ENCODE measurements around the gene CTLA4. TPM values are rescaled to one million over a fixed set of nuclear protein-coding genes. Genes with fewer than 3 reads are reported as not detected.
"Not testable (repeated sequence)": the region's sequence is repeated elsewhere in the genome, so short reads cannot be mapped to it uniquely, and the experiment has no call there.

Gene CTLA4
- total RNA-seq, 3 donors from 2014 or later: 0.14 to 0.96 (median 0.51) TPM

GRCh38 chr2:203873921-203874631, 6.5 kb downstream of the CTLA4 start:
- H3K36me3 ChIP-seq (ENCODE audit: low read depth): no peaks in the 10 kb centered on the region
- H3K4me3 ChIP-seq: no peak overlapping the region
- no peaks in the 10 kb centered on the region for H3K9me3 ChIP-seq
- DNase-seq: no peak
- TF ChIP-seq CTCF (IDR thresholded peaks at IDR 0.05): no peak
- H3K4me1 ChIP-seq (ENCODE audit: low read depth): no peaks in the 10 kb centered on the region
- intact Hi-C loops (cut with DNase I, micrococcal nuclease): no loop called here
- no peak for ATAC-seq

- no peak for TF ChIP-seq CTCF (IDR thresholded peaks at IDR 0.05)
- no peak for ATAC-seq
- intact Hi-C loops (cut with DNase I, micrococcal nuclease): no loop called here
- H3K4me1 ChIP-seq (ENCODE audit: low read depth): no peaks in the 10 kb centered on the region
- no peak for DNase-seq
- no peaks in the 10 kb centered on the region for H3K9me3 ChIP-seq
- H3K4me3 ChIP-seq: no peak overlapping the region
- H3K36me3 ChIP-seq (ENCODE audit: low read depth): no peaks in the 10 kb centered on the region
Measured at GRCh38 chr2:203875471-203875870, 7.9 kb downstream of the CTLA4 start.

- no peaks in the 10 kb centered on the region for H3K36me3 ChIP-seq (ENCODE audit: low read depth)
- TF ChIP-seq CTCF (IDR thresholded peaks at IDR 0.05): no peak
- intact Hi-C loops (cut with DNase I, micrococcal nuclease): no loop called here
- ATAC-seq: no peak
- DNase-seq: no peak
- H3K9me3 ChIP-seq: no peaks in the 10 kb centered on the region
- no peaks in the 10 kb centered on the region for H3K4me1 ChIP-seq (ENCODE audit: low read depth)
- no peak overlapping the region for H3K4me3 ChIP-seq
Measured at GRCh38 chr2:203876328-203876727, 8.8 kb downstream of the CTLA4 start.

GRCh38 chr2:203878063-203878462, 10.5 kb downstream of the CTLA4 start:
- Histone ChIP-seq H3K9me3 (no peaks in the 10 kb centered on the region), H3K4me3 (no peak overlapping the region), H3K36me3 (ENCODE audit: low read depth) (no peaks in the 10 kb centered on the region), H3K4me1 (ENCODE audit: low read depth) (no peaks in the 10 kb centered on the region)
- TF ChIP-seq CTCF (IDR thresholded peaks at IDR 0.05): no peak
- ATAC-seq (no peak), DNase-seq (no peak)
- intact Hi-C loops (cut with DNase I, micrococcal nuclease): no loop called here

- intact Hi-C loops (cut with DNase I, micrococcal nuclease): no loop called here
- H3K36me3 ChIP-seq (ENCODE audit: low read depth): no peaks in the 10 kb centered on the region
- ATAC-seq (no peak), DNase-seq (no peak)
- no peak for TF ChIP-seq CTCF (IDR thresholded peaks at IDR 0.05)
- H3K9me3 ChIP-seq: no peaks in the 10 kb centered on the region
- no peak overlapping the region for H3K4me3 ChIP-seq
- H3K4me1 ChIP-seq (ENCODE audit: low read depth): no peaks in the 10 kb centered on the region
Measured at GRCh38 chr2:203880557-203881125, 13.1 kb downstream of the CTLA4 start.

- H3K9me3 ChIP-seq; intact Hi-C loops (cut with DNase I, micrococcal nuclease); DNase-seq; H3K36me3 ChIP-seq (ENCODE audit: low read depth); H3K4me1 ChIP-seq (ENCODE audit: low read depth); H3K4me3 ChIP-seq; ATAC-seq: not testable (repeated sequence)
Measured at GRCh38 chr2:203881185-203881584, 13.6 kb downstream of the CTLA4 start.

Measured in mucosa of descending colon (tissue), 3 donors.